ENCODE measurements around the gene PRELID2.
"Not testable (repeated sequence)": the region's sequence is repeated elsewhere in the genome, so short reads cannot be mapped to it uniquely, and the experiment has no call there.

GRCh38 chr5:145798503-145798902 lies 36.6 kb downstream of the PRELID2 start:
- TF ChIP-seq CTCF (IDR thresholded peaks at IDR 0.05; ENCODE audit: insufficient read depth, low read depth, low read length); EZH2 (IDR thresholded peaks at IDR 0.05; ENCODE audit: insufficient read depth, low read length): not testable (repeated sequence)

All from astrocyte (in vitro differentiated cells and primary cell).